Fibroblast of lung (primary cell): Measurements from ENCODE around the gene RASA3.

Source experiments
- EZH2 ChIP-seq: IDR thresholded peaks from 2 replicates; pipeline ENCODE4 v1.5.1; 2012; ENCODE audit warnings: low read length, control low read depth, mild to moderate bottlenecking; ENCODE audit errors: missing control alignments
- TF ChIP-seq, protein P1 (sequence below), 2 donors: IDR thresholded peaks in 1 of 2; conservative IDR thresholded peaks in 1 of 2; 1 replicate in 1 of 2; 2 replicates in 1 of 2; pipeline ENCODE4 v1.5.1; 2011 to 2012; ENCODE audit warnings: low read length in 2 of 2, control low read depth in 1 of 2, inconsistent platforms in 1 of 2, low read depth in 1 of 2, mild to moderate bottlenecking in 1 of 2

DNA sequence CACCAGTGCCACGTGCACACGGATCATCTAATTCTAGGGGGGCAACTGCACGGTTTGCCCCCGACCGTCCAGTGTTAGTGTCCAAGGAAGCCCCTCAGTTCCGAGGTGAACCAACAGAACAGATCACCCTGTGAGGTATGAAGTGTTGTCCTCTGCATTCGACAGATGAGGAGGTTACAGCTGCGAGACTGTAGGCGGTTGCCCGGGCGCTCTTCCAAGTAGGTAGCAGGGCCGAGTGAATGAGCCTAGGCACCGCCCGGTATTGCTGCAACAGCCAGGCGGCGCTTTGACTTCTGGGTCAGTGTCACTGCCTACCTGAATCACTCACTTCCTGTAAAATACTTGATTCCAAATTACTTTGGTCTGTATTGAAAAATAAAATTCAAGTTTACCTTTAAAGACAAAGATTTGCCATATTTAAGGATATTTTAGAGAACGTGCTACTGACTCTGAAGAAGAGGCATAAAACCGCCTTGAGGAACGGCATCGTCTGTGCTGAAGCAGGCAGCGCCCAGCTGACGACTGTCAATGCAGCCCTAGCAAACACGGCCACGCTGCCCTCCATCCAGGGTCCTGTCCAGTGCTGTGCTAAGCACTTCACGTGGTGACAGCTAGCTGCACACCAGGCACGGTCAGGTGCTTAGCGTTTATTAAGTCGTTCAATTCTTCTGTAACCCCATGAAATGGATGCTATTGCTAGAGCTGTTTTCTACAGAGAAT, 19.3 kb upstream of the RASA3 start:
- TF ChIP-seq, protein P1, sequence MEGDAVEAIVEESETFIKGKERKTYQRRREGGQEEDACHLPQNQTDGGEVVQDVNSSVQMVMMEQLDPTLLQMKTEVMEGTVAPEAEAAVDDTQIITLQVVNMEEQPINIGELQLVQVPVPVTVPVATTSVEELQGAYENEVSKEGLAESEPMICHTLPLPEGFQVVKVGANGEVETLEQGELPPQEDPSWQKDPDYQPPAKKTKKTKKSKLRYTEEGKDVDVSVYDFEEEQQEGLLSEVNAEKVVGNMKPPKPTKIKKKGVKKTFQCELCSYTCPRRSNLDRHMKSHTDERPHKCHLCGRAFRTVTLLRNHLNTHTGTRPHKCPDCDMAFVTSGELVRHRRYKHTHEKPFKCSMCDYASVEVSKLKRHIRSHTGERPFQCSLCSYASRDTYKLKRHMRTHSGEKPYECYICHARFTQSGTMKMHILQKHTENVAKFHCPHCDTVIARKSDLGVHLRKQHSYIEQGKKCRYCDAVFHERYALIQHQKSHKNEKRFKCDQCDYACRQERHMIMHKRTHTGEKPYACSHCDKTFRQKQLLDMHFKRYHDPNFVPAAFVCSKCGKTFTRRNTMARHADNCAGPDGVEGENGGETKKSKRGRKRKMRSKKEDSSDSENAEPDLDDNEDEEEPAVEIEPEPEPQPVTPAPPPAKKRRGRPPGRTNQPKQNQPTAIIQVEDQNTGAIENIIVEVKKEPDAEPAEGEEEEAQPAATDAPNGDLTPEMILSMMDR (conservative IDR thresholded peaks at IDR 0.05 in 1 of 2, IDR thresholded peaks at IDR 0.05 in 1 of 2; ENCODE audit: low read depth in 1 of 2, low read length in 2 of 2) = no peak
- no peak for TF ChIP-seq EZH2
